Measurements from ENCODE around the gene PLGLB2.
"Not testable (repeated sequence)": the region's sequence is repeated elsewhere in the genome, so short reads cannot be mapped to it uniquely, and the experiment has no call there.

PLGLB2 gene

DNA sequence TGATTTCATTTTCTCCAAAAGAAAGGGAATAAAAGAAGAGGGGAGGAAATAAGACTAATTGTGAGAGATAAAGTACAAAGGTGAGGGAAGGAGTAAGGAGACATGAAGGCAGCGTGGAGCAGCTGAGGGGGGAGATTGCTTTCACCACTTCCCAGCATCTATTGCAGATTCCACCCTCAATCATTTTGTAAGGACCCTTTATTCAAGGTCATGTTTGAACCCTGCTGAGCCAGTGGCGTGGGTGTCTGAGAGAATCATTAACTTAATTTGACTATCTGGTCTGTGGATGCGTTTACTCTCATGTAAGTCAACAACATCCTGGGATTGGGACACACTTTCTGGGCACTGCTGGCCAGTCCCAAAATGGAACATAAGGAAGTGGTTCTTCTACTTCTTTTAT, at the start of gene PLGLB2:
TSS of gene PLGLB2 (plus strand) at position 297 of the 400 bp plus-strand sequence. CDS start at position 364, 67 bp downstream.
- DNase-seq (ENCODE audit: low read depth in 2 of 3, low spot score in 2 of 3): not testable (repeated sequence)

DNA sequence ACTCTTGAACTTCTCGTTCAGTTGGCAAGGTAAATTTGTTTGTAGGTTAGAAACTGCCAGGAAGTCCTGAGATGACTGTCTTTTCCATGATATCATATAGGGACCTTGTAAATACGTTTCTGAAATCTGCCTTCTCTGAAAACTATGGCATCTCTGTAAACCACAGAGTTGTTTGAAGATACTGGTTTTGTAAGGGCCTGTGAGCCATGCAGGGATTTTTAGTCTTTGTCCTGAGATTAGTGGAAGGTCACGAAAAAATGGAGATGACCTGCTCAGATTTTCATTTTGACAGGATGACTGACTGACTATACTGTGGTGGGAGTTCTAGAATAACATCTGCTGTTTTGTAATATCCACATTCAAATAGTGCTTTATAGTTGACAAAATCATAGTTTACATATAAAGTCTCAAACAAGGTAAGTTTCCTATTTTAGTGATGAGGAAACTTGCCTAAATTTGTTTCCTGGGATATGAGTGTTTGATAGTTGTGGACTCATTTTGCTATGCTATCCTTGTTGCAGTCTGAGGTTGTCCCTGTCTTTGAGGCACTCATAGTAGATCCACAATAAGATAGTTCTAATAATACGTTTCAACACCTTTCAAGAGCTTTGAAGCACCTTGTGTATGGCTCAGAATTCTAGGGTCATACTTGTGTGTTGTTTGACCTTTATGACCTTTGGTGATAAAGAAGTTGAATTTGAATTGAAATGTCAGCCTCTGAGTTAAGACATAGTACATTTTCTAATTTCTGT, 43.1 kb upstream of the PLGLB2 start:
- not testable (repeated sequence) for DNase-seq (ENCODE audit: low read depth in 2 of 3, low spot score in 2 of 3)

DNA sequence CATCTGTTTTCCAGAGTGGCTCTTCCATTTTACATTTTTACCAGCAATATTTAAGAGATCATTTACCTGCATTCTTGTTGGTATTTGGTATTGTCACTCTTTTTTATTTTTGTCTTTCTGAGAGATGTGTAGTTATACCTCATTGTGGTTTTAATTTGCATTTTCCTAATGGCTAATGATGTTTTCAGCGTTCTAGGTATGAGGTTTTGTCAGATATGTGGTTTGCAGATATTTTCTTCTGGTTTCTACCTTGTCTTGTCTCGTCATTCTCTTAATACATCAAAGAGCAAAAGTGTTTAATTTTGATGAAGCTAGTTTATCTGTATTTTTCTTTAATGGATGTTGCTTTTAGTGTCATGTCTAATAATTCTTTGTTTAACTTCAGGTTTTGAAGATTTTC, 39.5 kb upstream of the PLGLB2 start:
- not testable (repeated sequence) for DNase-seq (ENCODE audit: low read depth in 2 of 3, low spot score in 2 of 3)

- not testable (repeated sequence) for DNase-seq (ENCODE audit: low read depth in 2 of 3, low spot score in 2 of 3)
Measured at GRCh38 chr2:87727940-87728599, 19.8 kb upstream of the PLGLB2 start.

DNA sequence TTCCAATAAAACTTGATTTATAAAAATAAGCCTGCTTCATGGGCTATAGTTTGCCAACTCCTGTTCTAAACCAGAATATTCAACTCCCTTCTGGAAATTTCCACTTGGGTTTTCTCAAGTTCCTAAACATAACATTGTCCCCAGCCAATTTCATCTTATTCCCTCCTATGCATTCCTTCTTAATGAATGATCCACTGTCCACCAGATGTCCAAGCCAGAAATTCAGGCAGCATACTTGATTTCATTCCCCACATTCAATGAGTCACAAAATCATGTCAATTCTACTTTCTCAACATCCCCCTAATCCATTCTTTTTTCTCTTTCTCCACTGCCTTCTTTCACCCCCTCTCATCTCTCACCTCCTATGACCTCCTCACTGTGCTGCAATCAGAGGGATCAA, 7.0 kb upstream of the PLGLB2 start:
- not testable (repeated sequence) for DNase-seq (ENCODE audit: low read depth in 2 of 3, low spot score in 2 of 3)

- not testable (repeated sequence) for DNase-seq (ENCODE audit: low read depth in 2 of 3, low spot score in 2 of 3)
Measured at GRCh38 chr2:87742393-87743108, 5.3 kb upstream of the PLGLB2 start.

DNA sequence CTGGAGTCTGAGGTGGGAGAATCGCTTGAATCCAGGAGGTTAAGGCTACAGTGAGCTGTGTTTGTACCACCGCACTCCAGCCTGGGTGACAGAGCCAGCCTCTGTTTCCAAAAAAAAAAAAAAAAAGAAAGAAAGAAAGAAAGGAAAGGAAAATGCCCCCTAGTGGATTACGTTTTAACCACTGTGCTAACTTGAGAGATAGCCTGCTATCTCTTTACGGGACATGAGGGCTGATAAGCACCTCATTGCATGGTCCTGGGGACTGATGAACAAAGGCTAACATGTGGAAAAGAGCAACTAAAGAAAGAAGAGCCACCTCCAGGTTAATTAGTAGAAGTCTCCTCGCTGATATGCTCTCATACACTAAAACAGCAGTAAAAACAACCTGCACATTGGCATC, 4.2 kb upstream of the PLGLB2 start:
- not testable (repeated sequence) for DNase-seq (ENCODE audit: low read depth in 2 of 3, low spot score in 2 of 3)

- not testable (repeated sequence) for DNase-seq (ENCODE audit: low read depth in 2 of 3, low spot score in 2 of 3)
Measured at GRCh38 chr2:87745353-87745951, 2.4 kb upstream of the PLGLB2 start.

DNA sequence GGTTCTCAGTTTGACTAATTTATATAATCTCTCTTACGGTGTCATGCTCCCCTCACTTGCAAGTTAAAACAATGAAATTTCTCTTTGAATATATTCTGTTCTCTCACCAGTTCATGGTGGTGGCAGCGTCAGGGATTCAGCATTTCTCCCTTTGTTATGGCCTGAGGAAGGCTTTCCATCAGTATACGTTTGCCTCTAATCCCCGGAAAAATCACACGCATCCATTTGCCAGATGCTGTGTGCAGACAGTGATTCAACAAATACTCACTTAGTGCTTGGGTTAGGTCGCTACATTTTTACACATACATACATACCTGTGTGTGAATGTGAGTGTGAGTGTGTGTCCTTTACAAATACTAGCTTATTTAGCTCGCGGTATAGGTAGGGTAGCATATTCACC, 637 bp downstream of the PLGLB2 start:
- DNase-seq (ENCODE audit: low read depth in 2 of 3, low spot score in 2 of 3): not testable (repeated sequence)

DNA sequence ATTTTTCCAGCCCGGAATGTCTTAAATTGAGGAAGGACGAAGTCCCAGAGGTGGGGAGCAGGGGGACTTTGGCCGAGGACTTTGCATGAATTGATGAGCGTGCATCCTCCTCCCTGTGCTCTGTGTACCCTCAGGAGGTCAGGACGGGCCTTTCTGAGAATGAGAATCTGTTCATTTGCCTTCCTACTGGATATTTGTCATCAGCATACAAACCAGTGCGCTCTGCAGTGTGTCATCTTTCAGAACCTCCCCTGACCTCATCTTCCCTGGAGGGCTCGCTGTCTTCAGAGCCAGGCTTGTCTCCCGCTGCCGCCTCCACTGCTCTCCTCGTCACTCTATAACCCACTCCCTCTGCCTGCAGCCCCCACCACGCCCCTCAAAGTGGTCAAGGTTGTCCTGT, 2.7 kb downstream of the PLGLB2 start:
- not testable (repeated sequence) for DNase-seq (ENCODE audit: low read depth in 2 of 3, low spot score in 2 of 3)

GRCh38 chr2:87754759-87755158, 6.9 kb downstream of the PLGLB2 start:
- not testable (repeated sequence) for DNase-seq (ENCODE audit: low read depth in 2 of 3, low spot score in 2 of 3)

Data from activated CD8-positive, alpha-beta memory T cell treated with anti-CD3 and anti-CD28 coated beads for 48 hours (primary cell).